ENCODE measurements around the gene SMG6. TPM values are rescaled to one million over a fixed set of nuclear protein-coding genes. Genes with fewer than 3 reads are reported as not detected.
A peak's percentile ranks its signal among the peaks of the same experiment; 100 is the strongest.

SMG6 gene
- total RNA-seq = 10 to 100 TPM; 48.3 to 51.6 TPM
- total RNA-seq = 76.3 to 83.4 reads per million in 2 donors

DNA sequence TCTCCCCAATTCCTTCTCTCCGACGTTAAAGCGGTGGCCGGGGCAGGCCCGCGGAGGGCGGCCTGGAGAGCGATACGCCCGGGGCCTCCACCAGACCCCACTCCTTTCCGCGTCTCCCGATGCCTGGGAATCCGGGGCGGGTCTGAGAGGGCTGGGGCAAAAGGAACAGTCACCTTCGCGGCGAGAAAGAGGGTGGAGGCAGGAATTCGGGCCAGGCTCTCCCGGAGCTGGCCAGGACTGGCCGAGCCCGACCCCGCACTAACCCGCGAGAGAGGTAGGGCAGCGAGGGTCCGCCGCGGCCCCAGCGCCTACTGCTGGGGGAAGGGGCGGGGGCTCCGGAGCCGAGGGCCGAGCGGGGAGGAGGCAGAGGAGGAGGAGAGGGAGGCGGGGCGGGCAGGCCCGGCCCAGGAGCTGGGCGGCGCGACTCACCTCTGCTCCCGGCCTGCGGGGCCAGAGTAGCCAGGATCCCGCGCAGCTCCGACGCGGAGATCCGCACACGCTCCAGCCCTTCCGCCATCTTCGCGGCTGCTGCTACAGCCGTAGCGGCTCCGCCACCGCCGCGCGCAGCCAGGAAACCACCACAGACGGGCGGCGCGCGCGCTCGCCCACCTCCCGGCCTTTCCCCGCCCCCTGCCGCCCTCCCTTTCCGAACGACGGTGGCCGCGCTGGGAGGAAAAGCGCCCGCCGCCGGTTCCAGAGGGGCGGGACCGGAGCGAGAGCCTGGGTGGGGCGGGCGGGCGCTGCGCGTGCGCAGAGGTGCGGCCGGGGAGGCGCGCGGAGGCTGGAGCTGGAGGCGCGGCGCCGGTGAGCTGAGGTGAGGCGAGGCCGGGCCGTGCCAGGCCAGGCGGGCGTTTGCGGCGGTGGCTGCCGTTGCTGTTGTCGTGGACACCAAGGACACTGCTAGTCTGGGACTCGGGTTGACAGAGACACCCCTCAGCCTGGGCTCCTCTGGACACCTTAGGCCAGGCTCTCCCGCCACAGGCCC is at the start of gene SMG6, which contains the start of gene SRR:
Gene SMG6 (minus strand): TSS at position 582 of the 985 bp plus-strand sequence. CDS start 65 bp downstream, at position 517.
Gene SRR (plus strand): TSS at position 747 of the 985 bp plus-strand sequence. CDS start 11,611 bp downstream, outside the sequence.
- Mint-ChIP-seq H3K27ac (peak within 1 kb of the TSS; percentile 62), H3K4me1 (peaks cover 32% of the 10 kb centered on the region), H3K36me3 (ENCODE audit: low read depth) (peaks cover 6% of the 10 kb centered on the region), H3K4me3 (peak within 1 kb of the TSS; percentile 90), H3K27me3 (no peaks in the 10 kb centered on the region)
- no peaks in the 10 kb centered on the region for H3K9me3 ChIP-seq (ENCODE audit: control insufficient read depth, low read length, poor library complexity, severe bottlenecking)
- peak; percentile 89 to 97 (median 96) for DNase-seq
- ATAC-seq = peak; percentile 89

- H3K9me3 ChIP-seq (ENCODE audit: control insufficient read depth, low read length, poor library complexity, severe bottlenecking) = no peaks in the 10 kb centered on the region
- H3K27ac Mint-ChIP-seq = no peak overlapping the region
- no peaks in the 10 kb centered on the region for H3K27me3 Mint-ChIP-seq
- no peaks in the 10 kb centered on the region for H3K36me3 Mint-ChIP-seq (ENCODE audit: low read depth)
- ATAC-seq = no peak
- DNase-seq = no peak
- H3K4me3 Mint-ChIP-seq = no peak overlapping the region
- H3K4me1 Mint-ChIP-seq = peaks cover 15% of the 10 kb centered on the region
Measured at GRCh38 chr17:2351269-2351668, 47.7 kb upstream of the SMG6 start.

GRCh38 chr17:2347805-2348685 is 44.5 kb upstream of the SMG6 start:
- no peak for DNase-seq
- H3K27ac Mint-ChIP-seq = no peak overlapping the region
- ATAC-seq = no peak
- no peaks in the 10 kb centered on the region for H3K36me3 Mint-ChIP-seq (ENCODE audit: low read depth)
- H3K4me1 Mint-ChIP-seq = peaks cover 13% of the 10 kb centered on the region
- no peak overlapping the region for H3K4me3 Mint-ChIP-seq
- no peaks in the 10 kb centered on the region for H3K27me3 Mint-ChIP-seq
- no peaks in the 10 kb centered on the region for H3K9me3 ChIP-seq (ENCODE audit: control insufficient read depth, low read length, poor library complexity, severe bottlenecking)

GRCh38 chr17:2346475-2346874 is 42.9 kb upstream of the SMG6 start:
- ATAC-seq = no peak
- DNase-seq = no peak
- peaks cover 10% of the 10 kb centered on the region for H3K4me1 Mint-ChIP-seq
- H3K4me3 Mint-ChIP-seq = no peak overlapping the region
- H3K36me3 Mint-ChIP-seq (ENCODE audit: low read depth) = no peaks in the 10 kb centered on the region
- H3K9me3 ChIP-seq (ENCODE audit: control insufficient read depth, low read length, poor library complexity, severe bottlenecking) = no peaks in the 10 kb centered on the region
- H3K27ac Mint-ChIP-seq = no peak overlapping the region
- no peaks in the 10 kb centered on the region for H3K27me3 Mint-ChIP-seq

GRCh38 chr17:2344528-2344927 is 40.9 kb upstream of the SMG6 start:
- ATAC-seq (no peak), DNase-seq (no peak)
- Mint-ChIP-seq H3K4me1 (peaks cover 10% of the 10 kb centered on the region), H3K36me3 (ENCODE audit: low read depth) (no peaks in the 10 kb centered on the region), H3K27ac (no peak overlapping the region), H3K4me3 (no peak overlapping the region), H3K27me3 (no peaks in the 10 kb centered on the region)
- no peaks in the 10 kb centered on the region for H3K9me3 ChIP-seq (ENCODE audit: control insufficient read depth, low read length, poor library complexity, severe bottlenecking)

DNA sequence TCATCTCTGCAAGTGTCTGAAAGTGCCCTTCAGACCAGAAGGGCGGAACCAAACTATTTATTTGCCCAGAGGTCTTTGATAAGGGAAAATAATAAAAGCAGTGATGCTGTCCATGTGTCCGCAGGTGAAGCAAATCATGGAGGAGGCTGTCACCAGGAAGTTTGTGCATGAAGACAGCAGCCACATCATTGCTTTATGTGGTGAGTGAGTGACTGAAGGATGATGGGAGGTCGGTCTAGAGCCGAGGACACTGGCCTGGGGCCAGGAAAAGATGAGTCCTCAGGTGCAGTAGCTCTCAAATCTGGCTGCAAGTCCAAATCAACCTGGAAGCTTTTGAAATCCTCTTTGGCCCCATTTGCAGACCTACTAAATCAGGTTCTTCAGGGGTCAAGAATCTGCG is 39.8 kb upstream of the SMG6 start:
- Mint-ChIP-seq H3K4me3 (no peak overlapping the region), H3K27me3 (no peaks in the 10 kb centered on the region), H3K4me1 (peaks cover 12% of the 10 kb centered on the region), H3K27ac (no peak overlapping the region), H3K36me3 (ENCODE audit: low read depth) (no peaks in the 10 kb centered on the region)
- DNase-seq (no peak), ATAC-seq (peak; percentile 66)
- H3K9me3 ChIP-seq (ENCODE audit: control insufficient read depth, low read length, poor library complexity, severe bottlenecking) = no peaks in the 10 kb centered on the region

- peaks cover 2% of the 10 kb centered on the region for H3K36me3 Mint-ChIP-seq (ENCODE audit: low read depth)
- H3K27me3 Mint-ChIP-seq = no peaks in the 10 kb centered on the region
- ATAC-seq = no peak
- H3K27ac Mint-ChIP-seq = peak overlapping the region; percentile 81
- H3K4me3 Mint-ChIP-seq = peak overlapping the region; percentile 85
- no peak for DNase-seq
- H3K9me3 ChIP-seq (ENCODE audit: control insufficient read depth, low read length, poor library complexity, severe bottlenecking) = no peaks in the 10 kb centered on the region
- H3K4me1 Mint-ChIP-seq = peaks cover 18% of the 10 kb centered on the region
Measured at GRCh38 chr17:2338315-2338657, 34.7 kb upstream of the SMG6 start.

DNA sequence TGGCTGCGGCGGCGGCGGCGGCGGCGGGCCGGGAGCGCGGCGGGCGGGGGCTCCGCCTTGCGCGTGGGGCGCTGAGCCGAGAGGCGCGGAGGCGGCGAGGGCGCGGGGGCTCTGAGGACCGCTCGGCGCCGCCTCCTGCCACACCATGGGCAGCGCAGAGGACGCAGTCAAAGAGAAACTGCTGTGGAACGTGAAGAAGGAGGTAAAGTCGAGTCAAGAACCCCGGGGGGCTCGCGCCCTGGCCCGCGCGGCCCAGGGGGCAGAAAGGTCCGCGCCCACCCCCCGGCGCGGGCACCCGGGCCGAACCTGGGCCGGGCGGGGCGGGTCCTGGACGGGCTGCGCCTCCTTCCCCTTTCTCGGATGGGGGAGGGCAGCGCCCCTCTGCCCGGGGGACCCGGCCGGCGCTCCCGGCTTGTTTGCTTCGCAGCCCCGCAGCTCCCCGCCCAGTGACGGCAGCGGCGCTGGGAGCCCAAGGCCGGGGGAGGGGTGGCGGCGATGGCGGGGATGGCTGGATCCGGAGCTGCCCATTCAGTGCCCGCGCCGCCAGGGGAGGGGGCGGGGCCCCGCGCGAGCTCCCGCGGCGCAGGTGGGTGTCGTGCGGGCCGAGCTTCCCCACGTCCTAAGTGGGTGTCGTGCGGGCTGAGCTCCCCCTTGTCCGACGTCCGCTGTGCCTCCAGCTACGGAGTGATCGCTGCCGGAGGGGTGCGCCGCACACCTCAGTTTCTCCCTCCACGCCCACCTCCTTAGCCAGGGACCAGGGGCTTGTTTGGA is 34.1 kb upstream of the SMG6 start:
- ATAC-seq (peak; percentile 30), DNase-seq (peak; percentile 28 to 58 (median 47))
- no peaks in the 10 kb centered on the region for H3K27me3 Mint-ChIP-seq
- H3K4me3 Mint-ChIP-seq = peak overlapping the region; percentile 99
- H3K9me3 ChIP-seq (ENCODE audit: control insufficient read depth, low read length, poor library complexity, severe bottlenecking) = no peaks in the 10 kb centered on the region
- peaks cover 16% of the 10 kb centered on the region for H3K4me1 Mint-ChIP-seq
- H3K27ac Mint-ChIP-seq = peak overlapping the region; percentile 81
- H3K36me3 Mint-ChIP-seq (ENCODE audit: low read depth) = peaks cover 2% of the 10 kb centered on the region

GRCh38 chr17:2336852-2337543 is 33.4 kb upstream of the SMG6 start, which contains the start of gene SGSM2:
Gene SGSM2 (plus strand): TSS chr17:2337501. CDS start chr17:2337689, 188 bp downstream.
- Mint-ChIP-seq H3K27me3 (no peaks in the 10 kb centered on the region), H3K4me1 (peaks cover 14% of the 10 kb centered on the region), H3K27ac (peak within 1 kb of the TSS; percentile 98), H3K36me3 (ENCODE audit: low read depth) (peaks cover 2% of the 10 kb centered on the region), H3K4me3 (peak within 1 kb of the TSS; percentile 99)
- H3K9me3 ChIP-seq (ENCODE audit: control insufficient read depth, low read length, poor library complexity, severe bottlenecking) = no peaks in the 10 kb centered on the region
- ATAC-seq = peak; percentile 75
- peak; percentile 63 to 72 (median 72) for DNase-seq

DNA sequence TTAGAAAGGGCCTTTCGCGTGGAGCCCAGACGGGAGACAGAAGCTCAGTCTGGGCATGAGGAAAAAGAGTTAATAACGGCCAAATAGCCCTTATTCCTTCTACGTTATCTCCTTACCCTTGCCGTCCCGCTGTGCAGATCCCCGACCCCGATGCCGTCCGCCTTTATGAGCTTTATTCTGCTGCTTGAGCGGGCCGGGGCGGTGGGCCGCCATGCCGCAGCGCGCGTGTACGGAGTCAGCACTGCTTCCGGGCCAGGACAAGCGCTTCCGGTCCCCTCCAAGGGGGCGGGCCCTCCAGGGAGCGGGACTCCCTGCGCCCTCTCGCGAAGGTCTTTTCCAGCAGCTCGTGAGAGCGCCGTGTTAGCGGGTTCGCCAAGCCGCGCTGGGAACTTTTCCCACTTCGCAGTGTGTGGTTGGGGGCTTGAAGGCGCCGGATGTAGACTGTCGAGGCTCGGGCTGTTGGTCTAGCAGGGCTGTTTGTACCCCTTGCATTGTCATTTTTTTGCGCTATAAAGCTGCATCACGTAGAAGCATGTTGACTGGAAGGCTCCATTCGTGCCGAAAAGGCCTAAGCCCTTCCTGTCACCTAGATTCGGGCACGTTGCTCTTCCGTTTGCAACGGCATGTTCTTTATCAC is 32.7 kb upstream of the SMG6 start, which contains the start of gene TSR1:
Gene TSR1 (minus strand): TSS at position 243 of the 637 bp plus-strand sequence. CDS start 30 bp downstream, at position 213.
- H3K4me1 Mint-ChIP-seq = peaks cover 14% of the 10 kb centered on the region

GRCh38 chr17:2335726-2336214 is 32.2 kb upstream of the SMG6 start:
- H3K9me3 ChIP-seq (ENCODE audit: control insufficient read depth, low read length, poor library complexity, severe bottlenecking) = no peaks in the 10 kb centered on the region
- DNase-seq (no peak), ATAC-seq (no peak)
- Mint-ChIP-seq H3K4me3 (peak overlapping the region; percentile 99), H3K36me3 (ENCODE audit: low read depth) (peaks cover 2% of the 10 kb centered on the region), H3K4me1 (peaks cover 14% of the 10 kb centered on the region), H3K27ac (peak overlapping the region; percentile 98), H3K27me3 (no peaks in the 10 kb centered on the region)

More for the DNA sequence above, 32.7 kb upstream of the SMG6 start, which contains the start of gene TSR1:
- H3K36me3 Mint-ChIP-seq (ENCODE audit: low read depth) = peaks cover 2% of the 10 kb centered on the region
- peak; percentile 87 for ATAC-seq
- DNase-seq = peak; percentile 82 to 85 (median 84)
- H3K27me3 Mint-ChIP-seq = no peaks in the 10 kb centered on the region
- peak within 1 kb of the TSS; percentile 99 for H3K4me3 Mint-ChIP-seq
- H3K9me3 ChIP-seq (ENCODE audit: control insufficient read depth, low read length, poor library complexity, severe bottlenecking) = no peaks in the 10 kb centered on the region
- peak within 1 kb of the TSS; percentile 98 for H3K27ac Mint-ChIP-seq

Data from T-helper 17 cell (primary cell).